HAP-1 (cell line): Measurements from ENCODE around the gene IPO4.

ENCODE experiments used
- DNase-seq, 2 experiments: peaks; one replicate each; pipeline ENCODE4 v3.0.0-alpha.2; 2016 to 2020; ENCODE audit warnings: low spot score in 2 of 2
- H3K27me3 ChIP-seq: fragments of 250-450 bp; sonication (Bioruptor Pico); 2 replicates; pipeline ENCODE4 v1.5.1; 2020; ENCODE audit warnings: low read depth, mild to moderate bottlenecking, moderate library complexity
- H3K36me3 ChIP-seq: fragments of 250-450 bp; sonication (Bioruptor Pico); replicated peaks from 2 replicates; pipeline ENCODE4 v1.5.1; 2020; ENCODE audit warnings: mild to moderate bottlenecking
- H3K4me1 ChIP-seq: fragments of 250-450 bp; sonication (Bioruptor Pico); 2 replicates; pipeline ENCODE4 v1.5.1; 2020; ENCODE audit warnings: mild to moderate bottlenecking
- H3K4me3 ChIP-seq: fragments of 250-450 bp; sonication (Bioruptor Pico); 2 replicates; pipeline ENCODE4 v1.5.1; 2020; ENCODE audit warnings: mild to moderate bottlenecking, moderate library complexity
- H3K9me3 ChIP-seq: fragments of 250-450 bp; sonication (Bioruptor Pico); 2 replicates; pipeline ENCODE4 v1.5.1; 2020; ENCODE audit warnings: mild to moderate bottlenecking, moderate library complexity
- in situ Hi-C: fragments of 300-500 bp; cut with MboI; formaldehyde crosslinking; loops from 3 replicates; pipeline ENCODE4 v1.14.3; 2020; ENCODE audit warnings: low sequenced_read_pairs, inconsistent platforms, mixed read lengths

The IPO4 gene

GRCh38 chr14:24179294-24179960 lies 9.2 kb downstream of the IPO4 start:
- Histone ChIP-seq H3K9me3 (no peaks in the 10 kb centered on the region), H3K4me3 (no peak overlapping the region), H3K27me3 (no peaks in the 10 kb centered on the region), H3K4me1 (no peaks in the 10 kb centered on the region), H3K36me3 (peaks cover 60% of the 10 kb centered on the region)
- DNase-seq, result no peak
- in situ Hi-C loops, result no loop called here

GRCh38 chr14:24178399-24179178 lies 10.0 kb downstream of the IPO4 start:
- in situ Hi-C loops, result no loop called here
- no peaks in the 10 kb centered on the region for H3K27me3 ChIP-seq
- peaks cover 55% of the 10 kb centered on the region for H3K36me3 ChIP-seq

GRCh38 chr14:24177891-24178290 lies 10.7 kb downstream of the IPO4 start:
- in situ Hi-C loops, result no loop called here
- Histone ChIP-seq H3K36me3 (peaks cover 48% of the 10 kb centered on the region), H3K27me3 (no peaks in the 10 kb centered on the region), H3K4me1 (no peaks in the 10 kb centered on the region), H3K9me3 (no peaks in the 10 kb centered on the region), H3K4me3 (no peak overlapping the region)
- no peak for DNase-seq

More at GRCh38 chr14:24178399-24179178, 10.0 kb downstream of the IPO4 start:
- Histone ChIP-seq H3K9me3 (no peaks in the 10 kb centered on the region), H3K4me1 (no peaks in the 10 kb centered on the region), H3K4me3 (no peak overlapping the region)
- DNase-seq, result no peak

GRCh38 chr14:24177041-24177825 lies 11.4 kb downstream of the IPO4 start:
- H3K27me3 ChIP-seq, result no peaks in the 10 kb centered on the region
- no peak for DNase-seq
- in situ Hi-C loops, result no loop called here
- H3K4me3 ChIP-seq, result no peak overlapping the region
- H3K9me3 ChIP-seq, result no peaks in the 10 kb centered on the region
- H3K36me3 ChIP-seq, result peaks cover 42% of the 10 kb centered on the region
- H3K4me1 ChIP-seq, result no peaks in the 10 kb centered on the region

- in situ Hi-C loops, result no loop called here
- H3K27me3 ChIP-seq, result no peaks in the 10 kb centered on the region
- peaks cover 35% of the 10 kb centered on the region for H3K36me3 ChIP-seq
- H3K4me3 ChIP-seq, result no peak overlapping the region
- no peaks in the 10 kb centered on the region for H3K9me3 ChIP-seq
- no peaks in the 10 kb centered on the region for H3K4me1 ChIP-seq
- no peak for DNase-seq
These were observed 12.0 kb downstream of the IPO4 start for GRCh38 chr14:24176599-24176998.

GRCh38 chr14:24172871-24173281 lies 15.7 kb downstream of the IPO4 start:
- DNase-seq, result no peak
- no peak overlapping the region for H3K4me3 ChIP-seq
- H3K9me3 ChIP-seq, result no peaks in the 10 kb centered on the region
- H3K36me3 ChIP-seq, result no peaks in the 10 kb centered on the region; the same call in none of the 2 replicates
- no peaks in the 10 kb centered on the region for H3K27me3 ChIP-seq
- in situ Hi-C loops, result no loop called here
- H3K4me1 ChIP-seq, result no peaks in the 10 kb centered on the region

GRCh38 chr14:24172261-24172860 lies 16.3 kb downstream of the IPO4 start:
- in situ Hi-C loops, result no loop called here
- H3K27me3 ChIP-seq, result no peaks in the 10 kb centered on the region
- H3K9me3 ChIP-seq, result no peaks in the 10 kb centered on the region
- DNase-seq, result no peak
- H3K4me3 ChIP-seq, result no peak overlapping the region
- no peaks in the 10 kb centered on the region for H3K36me3 ChIP-seq
- H3K4me1 ChIP-seq, result no peaks in the 10 kb centered on the region

GRCh38 chr14:24171422-24172260 lies 17.0 kb downstream of the IPO4 start, which contains the start of gene REC8:
REC8 (plus strand) TSS chr14:24172080; CDS start chr14:24172553, 473 bp downstream.
- no peaks in the 10 kb centered on the region for H3K36me3 ChIP-seq
- in situ Hi-C loops, result no loop called here
- no peaks in the 10 kb centered on the region for H3K9me3 ChIP-seq
- DNase-seq, result no peak
- no peaks in the 10 kb centered on the region for H3K27me3 ChIP-seq
- no peak within 1 kb of the TSS for H3K4me3 ChIP-seq
- H3K4me1 ChIP-seq, result no peaks in the 10 kb centered on the region

- no peak for DNase-seq
- Histone ChIP-seq H3K4me3 (no peak overlapping the region), H3K27me3 (no peaks in the 10 kb centered on the region), H3K4me1 (no peaks in the 10 kb centered on the region), H3K36me3 (peaks cover 26% of the 10 kb centered on the region), H3K9me3 (no peaks in the 10 kb centered on the region)
- in situ Hi-C loops, result no loop called here
These were observed 21.0 kb downstream of the IPO4 start for GRCh38 chr14:24167469-24168114.

- no peak overlapping the region for H3K4me3 ChIP-seq
- H3K4me1 ChIP-seq, result peaks cover 3% of the 10 kb centered on the region; the same call in 1 of the 2 replicates
- peaks cover 31% of the 10 kb centered on the region for H3K36me3 ChIP-seq
- no peaks in the 10 kb centered on the region for H3K9me3 ChIP-seq
- H3K27me3 ChIP-seq, result no peaks in the 10 kb centered on the region
- in situ Hi-C loops, result no loop called here
- DNase-seq, result no peak
These were observed 22.8 kb downstream of the IPO4 start for GRCh38 chr14:24165785-24166184.

- no peak overlapping the region for H3K4me3 ChIP-seq
- no peaks in the 10 kb centered on the region for H3K9me3 ChIP-seq
- peaks cover 5% of the 10 kb centered on the region; the same call in 1 of the 2 replicates for H3K4me1 ChIP-seq
- peaks cover 44% of the 10 kb centered on the region for H3K36me3 ChIP-seq
- DNase-seq, result no peak
- in situ Hi-C loops, result no loop called here
- H3K27me3 ChIP-seq, result no peaks in the 10 kb centered on the region
These were observed 24.1 kb downstream of the IPO4 start for GRCh38 chr14:24164518-24164991.

- in situ Hi-C loops, result no loop called here
- Histone ChIP-seq H3K36me3 (peaks cover 59% of the 10 kb centered on the region), H3K9me3 (no peaks in the 10 kb centered on the region), H3K27me3 (no peaks in the 10 kb centered on the region), H3K4me1 (peaks cover 5% of the 10 kb centered on the region; the same call in 1 of the 2 replicates), H3K4me3 (no peak overlapping the region)
- no peak for DNase-seq
These were observed 26.5 kb downstream of the IPO4 start for GRCh38 chr14:24162093-24162492.
